ENCODE results near the gene AXDND1. TPM values are rescaled to one million over a fixed set of nuclear protein-coding genes. Genes with fewer than 3 reads are reported as not detected.

Gene AXDND1
- polyA plus RNA-seq, 2 donors, result not detected

GRCh38 chr1:179329862-179330261 is 35.9 kb upstream of the AXDND1 start:
- Histone ChIP-seq H3K4me3 (ENCODE audit: low read depth in 1 of 2, low read length in 2 of 2) (no peak overlapping the region), H3K4me1 (ENCODE audit: control insufficient read depth in 2 of 2, insufficient read depth in 2 of 2, low read length in 1 of 2) (no peaks in the 10 kb centered on the region), H3K27me3 (ENCODE audit: control insufficient read depth in 1 of 2, insufficient read depth in 2 of 2, low read length in 2 of 2) (no peaks in the 10 kb centered on the region), H3K27ac (ENCODE audit: low read depth in 2 of 2, low read length in 1 of 2) (no peak overlapping the region), H3K9me3 (ENCODE audit: control insufficient read depth in 2 of 2, insufficient read depth in 1 of 2, low read depth in 1 of 2, low read length in 1 of 2) (peaks cover 0 to 4% of the 10 kb centered on the region in 2 donors), H3K36me3 (ENCODE audit: control insufficient read depth in 2 of 2, insufficient read depth in 2 of 2, low read length in 1 of 2) (no peaks in the 10 kb centered on the region)
- 77 to 89% methylated on average over 2 of the region's 2 CpGs for WGBS, 2 donors

DNA sequence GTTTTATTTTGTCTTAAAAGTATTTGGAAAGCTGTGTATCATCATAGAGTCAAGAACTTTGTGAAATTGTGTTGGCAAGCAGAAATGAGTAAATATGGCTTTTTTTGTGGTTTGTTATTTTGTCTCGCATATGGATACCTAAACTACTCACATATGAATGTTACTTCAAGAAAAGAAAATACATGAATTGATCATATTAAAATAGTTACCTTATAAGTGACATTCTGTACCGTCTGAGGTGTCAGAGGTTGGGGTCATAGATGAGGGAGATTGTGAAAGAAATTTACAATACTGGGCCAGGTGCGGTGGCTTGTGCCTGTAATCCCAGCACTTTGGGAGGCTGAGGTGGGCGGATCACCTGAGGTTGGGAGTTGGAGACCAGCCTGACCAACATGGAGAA is 31.3 kb upstream of the AXDND1 start:
- peaks cover 0 to 4% of the 10 kb centered on the region in 2 donors for H3K9me3 ChIP-seq (ENCODE audit: control insufficient read depth in 2 of 2, insufficient read depth in 1 of 2, low read depth in 1 of 2, low read length in 1 of 2)
- WGBS, 2 donors, result 92 to 93% methylated on average over 4 of the region's 4 CpGs
- H3K36me3 ChIP-seq (ENCODE audit: control insufficient read depth in 2 of 2, insufficient read depth in 2 of 2, low read length in 1 of 2), result no peaks in the 10 kb centered on the region
- no peak overlapping the region for H3K4me3 ChIP-seq (ENCODE audit: low read depth in 1 of 2, low read length in 2 of 2)
- H3K27me3 ChIP-seq (ENCODE audit: control insufficient read depth in 1 of 2, insufficient read depth in 2 of 2, low read length in 2 of 2), result no peaks in the 10 kb centered on the region
- no peak overlapping the region for H3K27ac ChIP-seq (ENCODE audit: low read depth in 2 of 2, low read length in 1 of 2)
- H3K4me1 ChIP-seq (ENCODE audit: control insufficient read depth in 2 of 2, insufficient read depth in 2 of 2, low read length in 1 of 2), result no peaks in the 10 kb centered on the region

DNA sequence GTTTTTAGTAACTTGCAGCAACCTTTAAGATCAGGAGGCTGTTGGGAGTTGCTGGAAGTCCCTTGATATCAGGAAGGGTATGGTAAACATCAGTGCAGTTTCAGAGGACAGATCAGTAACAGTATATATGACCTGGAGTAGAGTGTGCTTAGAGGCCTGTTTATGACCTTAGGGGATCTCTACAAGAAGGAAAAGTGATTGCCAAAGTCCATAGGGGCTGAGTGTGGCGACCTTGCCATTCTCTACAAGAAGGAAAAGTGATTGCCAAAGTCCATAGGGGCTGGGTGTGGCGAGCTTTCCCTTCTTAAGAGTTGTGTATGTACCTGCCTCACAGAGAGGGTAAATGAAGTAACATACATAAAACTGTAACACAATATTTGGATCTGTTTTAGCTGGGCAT is 28.5 kb upstream of the AXDND1 start:
- H3K4me3 ChIP-seq (ENCODE audit: low read depth in 1 of 2, low read length in 2 of 2), result no peak overlapping the region

GRCh38 chr1:179337942-179338560 is 27.7 kb upstream of the AXDND1 start:
- WGBS, 2 donors, result 85 to 90% methylated on average over 5 of the region's 5 CpGs
- no peaks in the 10 kb centered on the region for H3K36me3 ChIP-seq (ENCODE audit: control insufficient read depth in 2 of 2, insufficient read depth in 2 of 2, low read length in 1 of 2)
- no peak overlapping the region for H3K27ac ChIP-seq (ENCODE audit: low read depth in 2 of 2, low read length in 1 of 2)

More for the DNA sequence above, 28.5 kb upstream of the AXDND1 start:
- Histone ChIP-seq H3K4me1 (ENCODE audit: control insufficient read depth in 2 of 2, insufficient read depth in 2 of 2, low read length in 1 of 2) (no peaks in the 10 kb centered on the region), H3K36me3 (ENCODE audit: control insufficient read depth in 2 of 2, insufficient read depth in 2 of 2, low read length in 1 of 2) (no peaks in the 10 kb centered on the region), H3K27ac (ENCODE audit: low read depth in 2 of 2, low read length in 1 of 2) (no peak overlapping the region), H3K27me3 (ENCODE audit: control insufficient read depth in 1 of 2, insufficient read depth in 2 of 2, low read length in 2 of 2) (no peaks in the 10 kb centered on the region), H3K9me3 (ENCODE audit: control insufficient read depth in 2 of 2, insufficient read depth in 1 of 2, low read depth in 1 of 2, low read length in 1 of 2) (no peaks in the 10 kb centered on the region)
- 88 to 93% methylated on average over 2 of the region's 2 CpGs for WGBS, 2 donors

DNA sequence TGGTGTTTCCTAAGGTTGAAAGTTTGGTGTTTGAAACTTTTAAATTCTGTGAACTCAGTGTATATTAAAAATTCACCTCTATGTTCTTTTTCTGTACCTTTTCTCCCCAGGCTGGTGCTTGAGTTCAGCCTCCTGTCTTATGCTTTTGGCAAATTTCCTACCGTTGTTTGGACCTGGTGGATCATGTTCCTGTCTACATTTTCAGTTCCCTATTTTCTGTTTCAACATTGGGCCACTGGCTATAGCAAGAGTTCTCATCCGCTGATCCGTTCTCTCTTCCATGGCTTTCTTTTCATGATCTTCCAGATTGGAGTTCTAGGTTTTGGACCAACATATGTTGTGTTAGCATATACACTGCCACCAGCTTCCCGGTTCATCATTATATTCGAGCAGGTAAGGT is 24.9 kb upstream of the AXDND1 start:
- Histone ChIP-seq H3K4me1 (ENCODE audit: control insufficient read depth in 2 of 2, insufficient read depth in 2 of 2, low read length in 1 of 2) (no peaks in the 10 kb centered on the region), H3K27me3 (ENCODE audit: control insufficient read depth in 1 of 2, insufficient read depth in 2 of 2, low read length in 2 of 2) (no peaks in the 10 kb centered on the region), H3K27ac (ENCODE audit: low read depth in 2 of 2, low read length in 1 of 2) (no peak overlapping the region), H3K9me3 (ENCODE audit: control insufficient read depth in 2 of 2, insufficient read depth in 1 of 2, low read depth in 1 of 2, low read length in 1 of 2) (no peaks in the 10 kb centered on the region), H3K4me3 (ENCODE audit: low read depth in 1 of 2, low read length in 2 of 2) (no peak overlapping the region), H3K36me3 (ENCODE audit: control insufficient read depth in 2 of 2, insufficient read depth in 2 of 2, low read length in 1 of 2) (no peaks in the 10 kb centered on the region)
- 85 to 95% methylated on average over 5 of the region's 5 CpGs for WGBS, 2 donors

More at GRCh38 chr1:179337942-179338560, 27.7 kb upstream of the AXDND1 start:
- no peaks in the 10 kb centered on the region for H3K27me3 ChIP-seq (ENCODE audit: control insufficient read depth in 1 of 2, insufficient read depth in 2 of 2, low read length in 2 of 2)
- no peaks in the 10 kb centered on the region for H3K9me3 ChIP-seq (ENCODE audit: control insufficient read depth in 2 of 2, insufficient read depth in 1 of 2, low read depth in 1 of 2, low read length in 1 of 2)
- H3K4me3 ChIP-seq (ENCODE audit: low read depth in 1 of 2, low read length in 2 of 2), result no peak overlapping the region
- H3K4me1 ChIP-seq (ENCODE audit: control insufficient read depth in 2 of 2, insufficient read depth in 2 of 2, low read length in 1 of 2), result no peaks in the 10 kb centered on the region

DNA sequence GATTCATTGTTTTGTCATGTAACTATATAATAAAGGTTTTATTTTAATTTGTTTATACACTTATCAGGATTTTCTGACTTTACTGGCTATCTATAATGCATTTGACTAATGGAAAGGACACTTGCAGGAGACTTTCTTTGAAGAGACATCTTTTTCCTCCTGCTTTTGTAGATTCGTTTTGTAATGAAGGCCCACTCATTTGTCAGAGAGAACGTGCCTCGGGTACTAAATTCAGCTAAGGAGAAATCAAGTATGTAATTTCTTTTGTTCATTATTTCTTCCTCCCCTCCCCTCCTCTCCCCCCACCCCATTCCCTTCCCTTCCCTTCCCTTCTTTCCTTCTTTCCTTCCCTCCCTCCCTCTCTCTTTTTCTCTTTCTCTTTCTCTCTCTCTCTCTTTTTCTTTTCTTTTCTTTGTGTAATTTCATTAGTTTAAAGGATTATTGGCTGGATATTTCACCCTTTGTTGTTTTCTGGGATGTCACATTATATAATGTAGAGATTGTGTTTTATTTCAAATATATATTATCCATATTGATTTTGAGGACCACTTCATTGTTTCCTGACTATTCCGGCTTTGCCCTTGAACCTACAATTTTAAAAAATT is 23.7 kb upstream of the AXDND1 start:
- Histone ChIP-seq H3K4me3 (ENCODE audit: low read depth in 1 of 2, low read length in 2 of 2) (no peak overlapping the region), H3K9me3 (ENCODE audit: control insufficient read depth in 2 of 2, insufficient read depth in 1 of 2, low read depth in 1 of 2, low read length in 1 of 2) (no peaks in the 10 kb centered on the region), H3K36me3 (ENCODE audit: control insufficient read depth in 2 of 2, insufficient read depth in 2 of 2, low read length in 1 of 2) (no peaks in the 10 kb centered on the region), H3K4me1 (ENCODE audit: control insufficient read depth in 2 of 2, insufficient read depth in 2 of 2, low read length in 1 of 2) (no peaks in the 10 kb centered on the region), H3K27me3 (ENCODE audit: control insufficient read depth in 1 of 2, insufficient read depth in 2 of 2, low read length in 2 of 2) (no peaks in the 10 kb centered on the region), H3K27ac (ENCODE audit: low read depth in 2 of 2, low read length in 1 of 2) (no peak overlapping the region)
- WGBS, 2 donors, result 80 to 86% methylated on average over 4 of the region's 4 CpGs

DNA sequence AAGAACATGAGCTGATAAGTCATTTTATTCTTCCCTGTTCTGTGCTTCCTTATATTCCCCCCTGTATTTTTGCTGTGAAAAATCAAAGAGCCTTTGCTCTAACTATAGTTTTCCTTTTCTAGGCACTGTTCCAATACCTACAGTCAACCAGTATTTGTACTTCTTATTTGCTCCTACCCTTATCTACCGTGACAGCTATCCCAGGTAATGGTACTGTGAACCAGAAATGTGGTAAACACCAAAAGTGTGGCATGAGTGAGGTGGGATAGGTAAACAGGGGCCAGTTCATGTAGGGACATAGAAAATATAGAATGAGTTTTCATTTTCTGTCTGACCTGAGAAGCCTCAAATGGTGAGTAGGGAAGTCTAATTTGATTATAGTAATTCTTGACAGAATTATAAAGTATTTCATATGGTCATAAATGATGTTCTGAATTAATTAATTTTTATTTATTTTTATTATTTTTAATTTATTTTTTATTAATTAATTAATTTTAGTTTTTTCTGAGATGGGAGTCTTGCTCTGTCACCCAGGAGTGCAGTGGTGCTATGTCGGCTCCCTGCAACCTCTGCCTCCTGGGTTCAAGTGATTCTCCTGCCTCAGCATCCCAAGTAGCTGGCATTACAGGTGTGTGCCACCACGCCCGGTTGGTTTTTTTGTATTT is 22.9 kb upstream of the AXDND1 start:
- Histone ChIP-seq H3K9me3 (ENCODE audit: control insufficient read depth in 2 of 2, insufficient read depth in 1 of 2, low read depth in 1 of 2, low read length in 1 of 2) (no peaks in the 10 kb centered on the region), H3K4me1 (ENCODE audit: control insufficient read depth in 2 of 2, insufficient read depth in 2 of 2, low read length in 1 of 2) (no peaks in the 10 kb centered on the region), H3K27ac (ENCODE audit: low read depth in 2 of 2, low read length in 1 of 2) (no peak overlapping the region), H3K27me3 (ENCODE audit: control insufficient read depth in 1 of 2, insufficient read depth in 2 of 2, low read length in 2 of 2) (no peaks in the 10 kb centered on the region), H3K36me3 (ENCODE audit: control insufficient read depth in 2 of 2, insufficient read depth in 2 of 2, low read length in 1 of 2) (no peaks in the 10 kb centered on the region), H3K4me3 (ENCODE audit: low read depth in 1 of 2, low read length in 2 of 2) (no peak overlapping the region)
- 92 to 95% methylated on average over 4 of the region's 4 CpGs for WGBS, 2 donors

DNA sequence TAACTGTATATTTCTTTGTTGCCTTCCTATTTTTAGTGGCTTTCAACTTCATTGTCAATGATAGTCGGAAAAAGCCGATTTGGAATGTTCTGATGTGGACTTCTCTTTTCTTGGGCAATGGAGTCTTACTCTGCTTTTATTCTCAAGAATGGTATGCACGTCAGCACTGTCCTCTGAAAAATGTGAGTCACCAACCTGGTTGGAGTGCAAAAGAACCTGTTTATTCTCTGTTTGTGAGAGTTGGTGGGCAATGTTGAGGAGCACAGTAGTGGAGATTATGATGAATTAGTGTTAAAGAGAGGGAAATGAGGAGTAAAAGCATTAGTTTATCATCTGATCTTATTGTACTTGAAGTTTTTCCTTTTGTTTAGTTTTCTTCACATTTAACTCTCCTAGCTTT is 14.5 kb upstream of the AXDND1 start:
- H3K27ac ChIP-seq (ENCODE audit: low read depth in 2 of 2, low read length in 1 of 2), result no peak overlapping the region
- 93 to 94% methylated on average over 3 of the region's 3 CpGs for WGBS, 2 donors
- H3K36me3 ChIP-seq (ENCODE audit: control insufficient read depth in 2 of 2, insufficient read depth in 2 of 2, low read length in 1 of 2), result no peaks in the 10 kb centered on the region
- H3K27me3 ChIP-seq (ENCODE audit: control insufficient read depth in 1 of 2, insufficient read depth in 2 of 2, low read length in 2 of 2), result no peaks in the 10 kb centered on the region
- no peaks in the 10 kb centered on the region for H3K4me1 ChIP-seq (ENCODE audit: control insufficient read depth in 2 of 2, insufficient read depth in 2 of 2, low read length in 1 of 2)
- no peak overlapping the region for H3K4me3 ChIP-seq (ENCODE audit: low read depth in 1 of 2, low read length in 2 of 2)
- no peaks in the 10 kb centered on the region for H3K9me3 ChIP-seq (ENCODE audit: control insufficient read depth in 2 of 2, insufficient read depth in 1 of 2, low read depth in 1 of 2, low read length in 1 of 2)

DNA sequence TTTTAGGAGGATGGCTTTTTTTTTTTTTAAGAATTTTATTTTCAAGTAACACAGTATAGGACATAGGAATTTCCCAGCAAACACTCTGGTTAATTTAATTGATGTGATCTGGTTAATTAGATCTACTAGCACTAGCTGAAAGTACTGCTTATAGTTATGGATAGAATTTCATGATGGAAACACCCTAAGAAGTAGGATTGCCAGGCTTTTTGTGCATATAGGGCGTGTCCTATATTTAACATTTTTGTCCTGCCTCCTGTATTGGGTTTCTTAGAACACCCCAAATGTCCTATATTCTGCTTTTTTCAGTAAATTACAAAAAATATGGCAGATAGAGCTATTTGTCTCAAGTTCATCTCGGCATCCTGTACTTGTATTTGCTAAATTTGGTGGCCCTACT is 13.5 kb upstream of the AXDND1 start:
- H3K9me3 ChIP-seq (ENCODE audit: control insufficient read depth in 2 of 2, insufficient read depth in 1 of 2, low read depth in 1 of 2, low read length in 1 of 2), result no peaks in the 10 kb centered on the region
- no peaks in the 10 kb centered on the region for H3K27me3 ChIP-seq (ENCODE audit: control insufficient read depth in 1 of 2, insufficient read depth in 2 of 2, low read length in 2 of 2)
- no peak overlapping the region for H3K27ac ChIP-seq (ENCODE audit: low read depth in 2 of 2, low read length in 1 of 2)
- no peak overlapping the region for H3K4me3 ChIP-seq (ENCODE audit: low read depth in 1 of 2, low read length in 2 of 2)
- 93 to 96% methylated on average over 2 of the region's 2 CpGs for WGBS, 2 donors
- no peaks in the 10 kb centered on the region for H3K4me1 ChIP-seq (ENCODE audit: control insufficient read depth in 2 of 2, insufficient read depth in 2 of 2, low read length in 1 of 2)
- no peaks in the 10 kb centered on the region for H3K36me3 ChIP-seq (ENCODE audit: control insufficient read depth in 2 of 2, insufficient read depth in 2 of 2, low read length in 1 of 2)

- no peaks in the 10 kb centered on the region for H3K4me1 ChIP-seq (ENCODE audit: control insufficient read depth in 2 of 2, insufficient read depth in 2 of 2, low read length in 1 of 2)
- no peaks in the 10 kb centered on the region for H3K27me3 ChIP-seq (ENCODE audit: control insufficient read depth in 1 of 2, insufficient read depth in 2 of 2, low read length in 2 of 2)
- 47 to 54% methylated on average over 5 of the region's 5 CpGs for WGBS, 2 donors
- no peak overlapping the region for H3K27ac ChIP-seq (ENCODE audit: low read depth in 2 of 2, low read length in 1 of 2)
- no peaks in the 10 kb centered on the region for H3K36me3 ChIP-seq (ENCODE audit: control insufficient read depth in 2 of 2, insufficient read depth in 2 of 2, low read length in 1 of 2)
- no peaks in the 10 kb centered on the region for H3K9me3 ChIP-seq (ENCODE audit: control insufficient read depth in 2 of 2, insufficient read depth in 1 of 2, low read depth in 1 of 2, low read length in 1 of 2)
- H3K4me3 ChIP-seq (ENCODE audit: low read depth in 1 of 2, low read length in 2 of 2), result no peak overlapping the region
These were observed 12.2 kb upstream of the AXDND1 start for GRCh38 chr1:179353546-179353945.
